ENCODE results near the gene NGRN.
"Not testable (repeated sequence)": the region's sequence is repeated elsewhere in the genome, so short reads cannot be mapped to it uniquely, and the experiment has no call there.

The NGRN gene

DNA sequence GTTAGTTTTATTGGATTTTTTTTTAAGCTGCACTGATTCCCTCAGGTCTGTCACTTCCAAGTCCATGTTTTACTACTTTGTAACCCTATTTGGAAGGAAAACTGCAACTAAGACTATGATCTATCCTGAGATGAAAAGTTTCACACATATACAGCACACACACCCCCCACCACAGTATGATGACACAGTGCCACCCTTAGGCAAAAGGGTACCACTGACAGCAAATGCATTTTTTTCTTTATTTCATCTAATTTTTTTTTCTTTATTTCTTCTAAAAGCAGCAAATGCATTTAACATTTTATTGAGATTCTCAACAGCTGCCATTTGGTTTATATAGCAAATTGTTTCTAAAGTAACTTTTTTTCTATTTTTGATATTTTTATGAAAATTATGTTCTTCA, 21.2 kb downstream of the NGRN start:
- peak; percentile 34 for FAIRE-seq

GRCh38 chr15:90287101-90287500, 21.6 kb downstream of the NGRN start:
- FAIRE-seq: no peak

GRCh38 chr15:90287946-90288345, 22.5 kb downstream of the NGRN start:
- no peak for FAIRE-seq

GRCh38 chr15:90291679-90292356, 26.3 kb downstream of the NGRN start:
- no peak for FAIRE-seq

- not testable (repeated sequence) for FAIRE-seq
These were observed 27.8 kb downstream of the NGRN start for GRCh38 chr15:90293040-90293810.

DNA sequence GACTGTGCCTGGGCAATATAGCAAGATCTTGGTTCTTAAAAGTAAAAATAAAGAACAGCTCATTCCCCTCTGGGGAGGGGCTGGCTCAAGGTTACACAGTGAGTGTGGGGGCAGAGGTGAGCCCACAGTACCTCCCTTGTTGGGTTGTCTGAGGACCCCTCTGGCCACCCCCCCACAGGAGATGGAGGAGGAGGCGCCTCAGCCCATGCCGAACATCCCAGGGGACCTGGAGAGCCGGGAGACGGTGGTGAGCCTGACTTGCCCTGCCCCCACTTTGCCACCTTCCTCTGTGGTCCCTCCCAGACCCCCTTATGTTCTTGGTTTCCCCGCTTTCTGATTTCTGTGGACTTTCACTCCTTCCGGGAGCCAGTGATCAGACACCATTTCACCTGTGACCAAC, 28.7 kb downstream of the NGRN start:
- FAIRE-seq: no peak

- FAIRE-seq: no peak
These were observed 29.3 kb downstream of the NGRN start for GRCh38 chr15:90294601-90295269.

- no peak for FAIRE-seq
These were observed 29.8 kb downstream of the NGRN start for GRCh38 chr15:90295270-90295648.

- not testable (repeated sequence) for FAIRE-seq
These were observed 30.9 kb downstream of the NGRN start for GRCh38 chr15:90296316-90296884.

- no peak for FAIRE-seq
These were observed 31.5 kb downstream of the NGRN start for GRCh38 chr15:90297021-90297420.

- no peak for FAIRE-seq
These were observed 35.1 kb downstream of the NGRN start for GRCh38 chr15:90300541-90300940.

DNA sequence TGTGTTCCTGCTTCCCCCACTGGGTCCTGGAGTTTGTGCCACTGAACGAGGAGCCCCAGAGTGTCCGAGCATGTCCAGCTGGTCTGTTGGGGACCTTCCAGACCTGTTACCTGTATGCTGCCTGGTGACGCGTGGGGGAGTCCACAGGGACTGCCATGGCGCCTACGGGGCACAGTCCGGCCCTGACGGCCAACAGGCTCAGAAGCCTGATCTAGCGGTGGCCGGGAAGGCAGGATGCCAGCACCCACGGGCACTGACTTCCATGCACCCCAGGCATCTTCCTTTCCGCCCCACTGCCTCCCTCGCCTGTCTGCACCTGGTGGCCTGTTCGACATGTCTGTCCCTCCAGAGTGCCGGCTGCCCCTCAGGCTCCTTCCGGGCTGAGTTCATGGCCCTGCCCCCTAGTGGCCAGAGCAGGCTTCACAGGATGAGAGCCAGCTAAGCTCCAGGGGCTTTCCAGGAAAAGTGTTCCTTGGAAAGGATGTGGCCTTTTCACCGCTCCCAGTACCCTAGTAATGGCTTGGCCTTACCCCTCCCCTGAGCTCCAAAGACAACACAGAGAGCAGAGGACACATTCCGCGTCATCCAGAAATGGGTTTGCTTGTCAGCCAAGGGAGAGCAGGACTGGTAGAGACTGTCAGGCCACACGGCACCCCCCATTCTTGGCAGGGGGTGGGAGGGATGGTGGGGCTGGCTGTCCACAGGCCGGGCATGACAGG, 35.7 kb downstream of the NGRN start:
- FAIRE-seq: peak; percentile 3

DNA sequence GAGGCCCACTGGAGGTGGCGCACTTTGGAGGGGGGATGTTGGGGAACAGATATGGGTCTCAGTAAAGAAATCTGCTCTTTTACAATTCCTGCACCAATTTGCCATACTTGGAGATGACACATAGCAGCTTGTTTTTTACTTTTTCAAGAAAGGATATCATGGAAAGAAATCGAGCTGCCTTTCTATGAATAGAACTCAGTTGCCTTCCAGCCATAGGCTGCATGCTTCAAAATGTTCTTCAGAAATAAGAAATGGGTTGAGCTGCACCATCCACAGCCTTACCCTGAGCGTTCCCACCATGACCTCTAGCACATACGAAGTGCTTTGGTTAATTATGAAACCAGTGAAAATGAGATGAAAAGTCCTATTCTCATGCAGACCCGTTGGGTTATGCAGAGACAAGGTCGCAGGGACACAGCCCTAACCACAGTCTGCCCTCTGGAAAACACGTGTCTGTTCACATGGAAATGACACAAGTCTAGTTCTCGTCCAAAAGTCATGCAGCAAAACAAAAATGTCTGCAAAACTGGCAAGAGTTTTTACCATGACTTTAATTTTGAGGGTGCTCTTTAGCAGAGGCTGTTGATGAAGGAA, 36.3 kb downstream of the NGRN start:
- FAIRE-seq: no peak

DNA sequence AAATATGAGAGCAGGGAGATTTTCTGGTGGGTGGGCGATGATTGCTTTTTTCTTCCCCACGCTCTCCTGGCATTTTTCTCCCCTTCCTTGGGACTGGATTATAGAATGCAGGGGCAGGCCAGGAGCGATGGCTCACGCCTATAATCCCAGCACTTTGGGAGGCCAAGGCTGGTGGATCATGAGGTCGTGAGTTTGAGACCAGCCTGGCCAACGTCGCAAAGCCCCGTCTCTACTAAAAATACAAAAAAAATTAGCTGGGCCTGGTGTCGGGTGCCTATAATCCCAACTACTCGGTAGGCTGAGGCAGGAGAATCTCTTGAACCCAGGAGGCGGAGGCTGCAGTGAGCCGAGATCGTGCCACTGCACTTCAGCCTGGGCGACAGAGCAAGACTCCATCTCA, 39.9 kb downstream of the NGRN start:
- not testable (repeated sequence) for FAIRE-seq

GRCh38 chr15:90305932-90306331, 40.5 kb downstream of the NGRN start:
- no peak for FAIRE-seq

DNA sequence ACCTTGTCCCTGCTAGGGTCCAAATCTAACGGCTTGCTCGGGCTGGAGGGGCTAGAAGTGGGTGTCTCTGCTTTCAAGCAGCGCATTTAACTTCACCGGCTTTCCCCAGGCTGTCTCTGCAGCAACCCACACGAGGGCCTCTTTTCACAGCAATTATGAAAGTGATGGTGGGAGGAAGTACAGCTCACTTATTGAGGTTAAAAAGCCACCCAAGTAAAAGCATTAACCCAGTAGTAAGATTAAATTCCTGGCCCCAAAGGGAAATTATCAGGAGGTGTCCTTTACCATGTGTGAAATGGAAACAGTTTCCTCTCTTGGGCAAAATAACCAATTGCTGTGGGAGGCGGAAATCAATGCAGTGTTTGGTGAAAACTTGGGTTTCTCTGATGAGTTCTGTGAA, 41.1 kb downstream of the NGRN start:
- no peak for FAIRE-seq

- FAIRE-seq: no peak
These were observed 42.2 kb downstream of the NGRN start for GRCh38 chr15:90307661-90308060.

GRCh38 chr15:90309020-90309419, 43.5 kb downstream of the NGRN start:
- FAIRE-seq: no peak

DNA sequence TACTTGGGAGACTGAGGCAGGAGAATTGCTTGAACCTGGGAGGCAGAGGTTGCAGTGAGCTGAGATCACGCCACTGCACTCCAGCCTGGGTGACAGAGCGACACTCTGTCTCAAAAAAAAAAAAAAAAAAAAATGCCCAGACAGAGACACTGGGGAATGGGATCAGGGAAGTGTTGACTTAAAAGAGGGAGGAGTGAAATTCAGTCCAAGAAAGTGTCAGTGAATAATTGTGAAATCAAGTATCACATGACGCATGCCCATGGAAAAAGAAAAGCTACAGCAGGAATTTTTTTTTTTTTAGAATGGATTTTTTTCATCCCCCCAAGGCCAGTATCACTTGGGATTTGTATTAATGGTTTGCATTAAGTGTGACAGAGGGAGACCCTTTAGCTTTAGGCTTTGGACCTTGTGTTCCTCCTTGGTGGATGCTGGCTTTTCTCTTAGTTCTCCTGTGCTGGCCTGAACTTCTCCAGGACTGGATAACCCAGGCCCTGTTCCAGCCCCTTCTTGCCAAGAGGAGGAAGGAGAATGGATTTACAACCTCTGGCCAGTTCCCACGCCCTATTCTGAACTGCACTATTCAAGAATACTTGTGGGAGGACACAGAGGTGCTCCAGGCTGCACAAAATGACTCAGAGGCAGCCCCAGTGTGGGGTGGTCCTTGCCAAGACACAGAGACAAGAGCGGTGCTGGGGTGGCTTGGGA, 50.0 kb downstream of the NGRN start:
- no peak for FAIRE-seq

GRCh38 chr15:90316139-90316538, 50.7 kb downstream of the NGRN start:
- no peak for FAIRE-seq

- no peak for FAIRE-seq
These were observed 53.1 kb downstream of the NGRN start for GRCh38 chr15:90318591-90318990.
